Measurements from ENCODE around the gene APBB1IP. TPM values are rescaled to one million over a fixed set of nuclear protein-coding genes. Genes with fewer than 3 reads are reported as not detected.

Gene APBB1IP
- total RNA-seq, 4 donors from 2014 or later, result 3.3 to 32.2 (median 4.9) TPM

GRCh38 chr10:26556748-26557640 is 118.9 kb downstream of the APBB1IP start:
- no peak overlapping the region for H3K4me3 ChIP-seq
- peak in 1 of 3 donors; percentile 72 for DNase-seq
- TF ChIP-seq POLR2A (IDR thresholded peaks at IDR 0.05) (no peak), CTCF (IDR thresholded peaks at IDR 0.05) (peak; percentile 45 to 95 (median 80))
- H3K9me3 ChIP-seq, result no peaks in the 10 kb centered on the region
- peaks cover 0 to 15% (median 0%) of the 10 kb centered on the region in 4 donors for H3K4me1 ChIP-seq
- no peaks in the 10 kb centered on the region for H3K27me3 ChIP-seq
- no peaks in the 10 kb centered on the region for H3K36me3 ChIP-seq
- H3K27ac ChIP-seq, result no peak overlapping the region

GRCh38 chr10:26557641-26558014 is 119.5 kb downstream of the APBB1IP start:
- H3K4me1 ChIP-seq, result peaks cover 0 to 15% (median 0%) of the 10 kb centered on the region in 4 donors
- TF ChIP-seq POLR2A (IDR thresholded peaks at IDR 0.05) (no peak), CTCF (IDR thresholded peaks at IDR 0.05) (no peak)
- H3K36me3 ChIP-seq, result no peaks in the 10 kb centered on the region
- H3K27ac ChIP-seq, result no peak overlapping the region
- H3K9me3 ChIP-seq, result no peaks in the 10 kb centered on the region
- no peak overlapping the region for H3K4me3 ChIP-seq
- no peaks in the 10 kb centered on the region for H3K27me3 ChIP-seq
- DNase-seq, result no peak

GRCh38 chr10:26566525-26567350 is 128.6 kb downstream of the APBB1IP start:
- Histone ChIP-seq H3K4me3 (peak overlapping the region; percentile 0 to 45 (median 27)), H3K27me3 (peaks cover 0 to 4% of the 10 kb centered on the region in 2 donors)

GRCh38 chr10:26567351-26567721 is 129.2 kb downstream of the APBB1IP start:
- Histone ChIP-seq H3K27ac (no peak overlapping the region), H3K36me3 (no peaks in the 10 kb centered on the region), H3K27me3 (peaks cover 0 to 4% of the 10 kb centered on the region in 2 donors), H3K9me3 (no peaks in the 10 kb centered on the region), H3K4me1 (peaks cover 0 to 4% (median 0%) of the 10 kb centered on the region in 4 donors), H3K4me3 (peak overlapping the region in 3 of 4 donors; percentile 0 to 45 (median 43))
- no peak for DNase-seq
- TF ChIP-seq POLR2A (IDR thresholded peaks at IDR 0.05) (no peak), CTCF (IDR thresholded peaks at IDR 0.05) (no peak)

More at GRCh38 chr10:26566525-26567350, 128.6 kb downstream of the APBB1IP start:
- H3K27ac ChIP-seq, result no peak overlapping the region
- DNase-seq, result no peak
- H3K36me3 ChIP-seq, result no peaks in the 10 kb centered on the region
- H3K9me3 ChIP-seq, result no peaks in the 10 kb centered on the region
- TF ChIP-seq POLR2A (IDR thresholded peaks at IDR 0.05) (no peak), CTCF (IDR thresholded peaks at IDR 0.05) (no peak)
- H3K4me1 ChIP-seq, result peaks cover 0 to 4% (median 0%) of the 10 kb centered on the region in 4 donors

- no peaks in the 10 kb centered on the region for H3K9me3 ChIP-seq
- TF ChIP-seq CTCF (IDR thresholded peaks at IDR 0.05) (no peak), POLR2A (IDR thresholded peaks at IDR 0.05) (no peak)
- H3K4me1 ChIP-seq, result peaks cover 0 to 3% (median 0%) of the 10 kb centered on the region in 4 donors
- no peaks in the 10 kb centered on the region for H3K36me3 ChIP-seq
- H3K4me3 ChIP-seq, result no peak overlapping the region
- H3K27me3 ChIP-seq, result peaks cover 0 to 4% of the 10 kb centered on the region in 2 donors
- no peak for DNase-seq
- no peak overlapping the region for H3K27ac ChIP-seq
Measured at GRCh38 chr10:26571655-26572054, 133.5 kb downstream of the APBB1IP start.
